Measurements from ENCODE around the gene APLP1.
"Not testable (repeated sequence)": the region's sequence is repeated elsewhere in the genome, so short reads cannot be mapped to it uniquely, and the experiment has no call there.

APLP1 gene

GRCh38 chr19:35868172-35868822, at the start of gene APLP1:
Gene APLP1 (plus strand): TSS chr19:35868574. CDS start chr19:35868637, 63 bp downstream.
- DNase-seq = peak; percentile 91

GRCh38 chr19:35822579-35822978, 45.8 kb upstream of the APLP1 start:
- DNase-seq = no peak

- DNase-seq = no peak
Observed at GRCh38 chr19:35824150-35824549, 44.2 kb upstream of the APLP1 start.

GRCh38 chr19:35828692-35829301, 39.6 kb upstream of the APLP1 start:
- DNase-seq = peak; percentile 90

GRCh38 chr19:35830986-35831385, 37.4 kb upstream of the APLP1 start:
- DNase-seq = no peak

GRCh38 chr19:35832054-35832453, 36.3 kb upstream of the APLP1 start:
- no peak for DNase-seq

GRCh38 chr19:35833972-35834371, 34.4 kb upstream of the APLP1 start:
- DNase-seq = no peak

- not testable (repeated sequence) for DNase-seq
Observed at GRCh38 chr19:35836096-35836495, 32.3 kb upstream of the APLP1 start.

- no peak for DNase-seq
Observed at GRCh38 chr19:35841961-35842595, 26.3 kb upstream of the APLP1 start.

- DNase-seq = no peak
Observed at GRCh38 chr19:35842666-35843272, 25.6 kb upstream of the APLP1 start.

- peak; percentile 27 for DNase-seq
Observed at GRCh38 chr19:35843676-35844481, 24.5 kb upstream of the APLP1 start.

GRCh38 chr19:35844482-35845214, 23.7 kb upstream of the APLP1 start:
- no peak for DNase-seq

GRCh38 chr19:35845215-35846037, 22.9 kb upstream of the APLP1 start:
- DNase-seq = peak; percentile 31

- no peak for DNase-seq
Observed at GRCh38 chr19:35846038-35846668, 22.2 kb upstream of the APLP1 start.

GRCh38 chr19:35847911-35848310, 20.5 kb upstream of the APLP1 start:
- no peak for DNase-seq

- DNase-seq = no peak
Observed at GRCh38 chr19:35848486-35848885, 19.9 kb upstream of the APLP1 start.

- DNase-seq = no peak
Observed at GRCh38 chr19:35848919-35849505, 19.4 kb upstream of the APLP1 start.

GRCh38 chr19:35851213-35852028, 17.0 kb upstream of the APLP1 start:
- DNase-seq = peak; percentile 32

GRCh38 chr19:35852029-35852780, 16.2 kb upstream of the APLP1 start, which contains the start of gene NPHS1:
Gene NPHS1 (minus strand): TSS chr19:35852504. CDS start chr19:35851837, 667 bp downstream.
- peak; percentile 52 for DNase-seq

Data from eye (tissue), 1 donor.